ENCODE measurements around the gene TTC17.
"Not testable (repeated sequence)": the region's sequence is repeated elsewhere in the genome, so short reads cannot be mapped to it uniquely, and the experiment has no call there.

TTC17 gene

DNA sequence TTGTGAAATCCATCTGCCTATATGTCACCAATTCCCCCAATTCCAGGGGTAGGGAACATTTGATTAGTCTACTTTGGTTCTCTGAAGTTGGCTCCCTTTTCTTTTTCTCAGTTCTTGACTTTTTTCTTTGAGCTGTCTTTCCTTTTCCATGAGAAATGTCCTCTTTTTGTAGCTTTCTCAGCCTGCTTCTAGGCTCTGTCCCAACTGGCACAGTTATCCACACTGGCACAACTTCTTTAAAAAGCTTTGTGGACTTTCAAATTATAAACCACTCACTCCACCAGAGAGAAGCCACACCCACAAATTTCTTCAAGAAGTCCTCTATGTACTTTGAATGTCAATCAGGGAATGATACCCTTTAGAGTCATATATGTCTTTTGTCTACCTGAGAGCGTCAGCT lies 100.5 kb downstream of the TTC17 start:
- no peak for DNase-seq (ENCODE audit: low read depth in 4 of 4, low spot score in 1 of 4)

DNA sequence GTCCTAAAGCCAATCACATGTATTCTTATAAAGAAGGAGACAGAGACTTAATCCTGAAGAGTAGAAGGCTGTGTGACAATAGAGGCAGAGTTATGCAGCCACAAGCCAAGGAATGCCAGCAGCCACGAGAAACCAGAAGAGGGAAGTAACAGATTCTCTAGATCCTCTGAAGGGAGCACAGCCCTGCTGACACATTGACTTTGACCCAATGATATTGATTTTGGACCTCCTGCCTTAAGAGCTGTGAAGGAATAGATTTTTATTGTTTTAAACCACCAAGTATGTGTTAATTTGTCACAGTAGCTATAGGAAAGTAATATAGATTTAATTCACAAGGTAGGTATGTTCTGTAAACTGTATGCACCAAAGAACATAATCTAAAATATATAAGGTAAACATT lies 103.6 kb downstream of the TTC17 start:
- no peak for DNase-seq (ENCODE audit: low read depth in 4 of 4, low spot score in 1 of 4)

DNA sequence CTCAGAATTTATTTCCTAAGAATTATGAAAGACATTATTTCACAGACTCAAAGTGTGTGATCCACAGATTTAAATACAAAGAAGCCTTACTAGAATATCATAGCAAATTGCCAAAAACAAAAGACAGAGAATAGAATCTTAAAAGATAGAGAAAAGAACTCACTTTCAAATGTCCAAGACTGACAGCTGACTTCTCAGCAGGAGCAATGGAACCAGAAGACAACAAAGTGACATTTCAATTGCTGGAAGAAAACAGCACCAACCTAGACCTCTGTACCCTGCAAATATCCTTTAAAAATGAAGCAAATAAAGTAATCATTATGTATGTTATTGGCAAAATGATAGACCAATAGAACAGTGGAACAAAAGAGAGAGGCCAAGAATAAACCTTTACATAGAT lies 109.2 kb downstream of the TTC17 start:
- no peak for DNase-seq (ENCODE audit: low read depth in 4 of 4, low spot score in 1 of 4)

DNA sequence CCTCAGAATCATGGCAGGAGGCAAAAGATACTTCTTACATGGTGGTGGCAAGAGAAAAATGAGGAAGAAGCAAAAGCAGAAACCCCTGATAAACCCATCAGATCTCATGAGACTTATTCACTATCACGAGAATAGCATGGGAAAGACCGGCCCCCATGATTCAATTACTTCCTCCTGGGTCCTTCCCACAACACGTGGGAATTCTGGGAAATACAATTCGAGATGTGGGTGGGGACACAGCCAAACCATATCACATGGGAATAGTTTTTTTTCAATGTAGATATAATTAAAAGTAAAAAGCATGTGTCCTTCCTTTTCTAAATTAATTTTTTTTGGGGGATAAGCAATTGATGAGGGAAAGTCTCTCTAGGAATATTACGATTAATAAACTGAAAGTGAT lies 118.8 kb downstream of the TTC17 start:
- not testable (repeated sequence) for DNase-seq (ENCODE audit: low read depth in 4 of 4, low spot score in 1 of 4)

DNA sequence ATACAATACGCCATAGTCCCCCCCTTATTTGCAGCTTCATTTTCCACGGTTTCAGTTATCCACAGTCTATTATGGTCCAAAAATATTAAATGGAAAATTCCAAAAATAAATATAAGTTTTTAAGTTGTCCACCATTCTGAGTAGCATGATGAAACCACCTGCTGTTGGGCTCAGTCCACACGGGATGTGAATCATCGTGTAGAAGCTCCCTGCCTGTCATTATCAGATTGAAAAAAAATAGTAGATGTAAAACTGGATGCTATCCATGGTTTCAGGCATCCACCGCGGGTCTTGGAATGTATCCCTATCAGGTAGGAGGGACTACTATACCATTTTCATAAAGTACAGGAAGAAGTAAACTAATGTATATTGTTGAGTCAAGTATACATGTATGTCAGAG lies 127.4 kb downstream of the TTC17 start:
- DNase-seq (ENCODE audit: low read depth in 4 of 4, low spot score in 1 of 4), result no peak

DNA sequence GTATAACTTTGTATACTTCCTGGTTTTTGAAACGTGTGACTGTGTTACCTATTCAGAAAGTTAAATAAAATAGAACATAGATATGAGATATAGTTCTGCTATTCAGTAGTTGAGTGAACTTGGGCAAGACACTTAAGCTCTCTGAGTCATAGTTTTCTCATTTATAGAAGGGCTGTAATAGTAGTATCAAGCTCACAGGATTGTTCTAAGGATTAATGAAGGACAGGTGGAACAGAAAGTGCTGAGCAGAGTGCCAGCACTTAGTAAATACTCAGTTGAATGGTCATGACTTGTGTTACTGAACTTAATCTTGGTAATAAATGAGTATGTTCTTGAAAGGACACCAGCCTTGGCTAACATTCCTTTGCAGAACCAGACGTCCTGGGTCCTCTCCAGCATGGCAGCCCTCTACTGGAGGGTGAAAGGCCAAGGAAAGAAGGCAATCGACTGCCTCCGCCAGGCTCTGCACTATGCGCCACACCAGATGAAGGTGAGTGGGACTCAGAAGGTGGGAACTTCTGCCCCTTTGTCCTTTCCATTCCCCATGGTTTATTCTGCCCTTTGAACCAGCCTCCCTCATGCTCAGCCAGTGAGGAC lies 131.2 kb downstream of the TTC17 start:
- DNase-seq (ENCODE audit: low read depth in 4 of 4, low spot score in 1 of 4), result no peak

DNA sequence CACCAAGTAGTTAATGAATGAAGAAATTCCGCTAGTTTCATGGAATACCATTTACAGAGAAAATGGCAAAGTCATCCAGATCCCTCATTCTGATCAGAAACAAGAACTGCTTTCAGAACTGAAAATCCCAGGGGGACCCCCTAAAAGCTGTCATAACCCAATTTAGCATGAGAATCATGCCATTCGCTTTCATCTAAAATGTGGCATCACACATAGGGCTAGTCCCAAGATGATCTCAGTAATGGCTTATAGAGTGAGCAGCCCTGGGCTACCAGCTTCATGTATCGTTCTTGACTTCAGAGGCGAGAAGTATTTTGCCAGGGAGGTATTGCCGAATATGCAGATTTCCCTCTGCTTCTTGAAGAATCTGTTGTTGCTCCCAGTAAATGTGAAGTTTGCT lies 134.0 kb downstream of the TTC17 start:
- no peak for DNase-seq (ENCODE audit: low read depth in 4 of 4, low spot score in 1 of 4)

DNA sequence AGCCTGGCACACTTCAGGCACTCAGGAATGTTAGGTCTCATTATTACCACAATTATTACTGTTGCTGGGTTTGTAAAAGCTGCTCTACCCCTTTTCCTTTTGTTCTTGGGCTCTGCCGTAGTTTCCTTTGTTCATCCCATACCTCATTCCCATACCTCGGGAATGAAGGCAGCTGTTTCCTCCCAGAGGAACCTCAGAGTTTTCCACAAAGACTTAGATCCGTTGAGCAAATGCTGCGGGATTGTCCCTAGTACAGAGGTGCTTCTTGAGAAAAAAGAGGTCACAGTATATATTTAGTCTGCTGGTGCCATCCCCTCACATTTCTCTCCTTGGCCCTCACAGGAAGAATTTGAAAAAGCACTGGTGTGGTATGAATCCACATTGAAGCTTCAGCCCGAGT lies 134.7 kb downstream of the TTC17 start:
- no peak for DNase-seq (ENCODE audit: low read depth in 4 of 4, low spot score in 1 of 4)

DNA sequence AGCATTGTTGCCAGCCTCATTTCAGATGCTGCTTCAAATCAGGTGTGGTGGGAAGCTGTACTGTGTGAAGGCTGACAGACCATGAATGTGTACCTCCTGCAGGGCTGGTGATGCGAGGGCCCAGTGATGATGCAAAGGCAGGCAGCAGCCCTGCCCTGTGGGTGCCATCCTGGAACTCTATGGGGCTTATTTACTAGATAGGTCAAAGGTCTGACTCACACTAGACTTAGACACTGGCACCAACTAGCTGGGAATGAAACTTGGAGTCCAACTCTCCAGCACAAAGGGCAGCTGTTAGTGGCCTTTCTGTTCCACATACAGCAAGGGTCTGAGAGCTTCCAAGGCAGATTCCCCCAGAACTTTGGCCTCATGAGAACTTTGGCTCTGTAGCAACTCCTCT lies 138.4 kb downstream of the TTC17 start:
- no peak for DNase-seq (ENCODE audit: low read depth in 4 of 4, low spot score in 1 of 4)

DNA sequence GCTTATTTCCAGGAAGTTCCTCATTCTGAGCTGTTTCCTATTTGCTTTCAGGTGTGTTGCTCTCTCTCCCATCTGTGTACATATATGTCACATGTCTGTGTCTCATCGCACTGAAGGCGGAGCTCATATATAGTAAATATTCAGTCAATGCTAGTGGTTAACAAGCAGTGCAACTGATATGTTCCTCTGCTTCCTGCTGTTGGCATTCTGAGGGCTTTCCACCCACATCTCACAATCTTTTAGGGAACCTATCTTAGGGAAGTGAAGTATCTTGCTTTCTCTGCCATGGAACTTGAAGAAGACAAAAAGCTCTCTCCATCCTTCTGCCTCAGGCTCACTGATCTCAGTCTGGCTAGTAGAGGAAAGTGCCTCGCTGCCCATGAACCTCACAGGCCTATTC lies 139.8 kb downstream of the TTC17 start:
- DNase-seq (ENCODE audit: low read depth in 4 of 4, low spot score in 1 of 4), result no peak

DNA sequence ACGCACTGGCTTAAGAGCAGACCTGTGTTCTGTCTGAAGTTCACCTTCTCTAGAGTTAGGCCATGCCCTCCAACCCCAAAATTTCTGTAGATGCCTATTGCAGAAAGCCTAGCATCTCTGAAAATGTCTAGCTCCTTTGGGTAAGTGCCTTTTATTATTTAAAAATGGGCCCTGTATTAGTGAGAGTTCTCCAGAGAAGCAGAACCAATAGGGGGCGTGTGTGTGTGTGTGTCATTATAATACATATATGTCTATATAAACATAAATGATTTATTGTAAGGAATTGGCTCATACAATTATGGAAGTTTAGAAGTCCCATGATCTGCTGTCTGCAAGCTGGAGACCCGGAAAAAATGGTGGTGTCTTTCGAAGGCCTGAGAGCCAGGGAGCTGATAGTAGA lies 144.7 kb downstream of the TTC17 start:
- DNase-seq (ENCODE audit: low read depth in 4 of 4, low spot score in 1 of 4), result no peak

DNA sequence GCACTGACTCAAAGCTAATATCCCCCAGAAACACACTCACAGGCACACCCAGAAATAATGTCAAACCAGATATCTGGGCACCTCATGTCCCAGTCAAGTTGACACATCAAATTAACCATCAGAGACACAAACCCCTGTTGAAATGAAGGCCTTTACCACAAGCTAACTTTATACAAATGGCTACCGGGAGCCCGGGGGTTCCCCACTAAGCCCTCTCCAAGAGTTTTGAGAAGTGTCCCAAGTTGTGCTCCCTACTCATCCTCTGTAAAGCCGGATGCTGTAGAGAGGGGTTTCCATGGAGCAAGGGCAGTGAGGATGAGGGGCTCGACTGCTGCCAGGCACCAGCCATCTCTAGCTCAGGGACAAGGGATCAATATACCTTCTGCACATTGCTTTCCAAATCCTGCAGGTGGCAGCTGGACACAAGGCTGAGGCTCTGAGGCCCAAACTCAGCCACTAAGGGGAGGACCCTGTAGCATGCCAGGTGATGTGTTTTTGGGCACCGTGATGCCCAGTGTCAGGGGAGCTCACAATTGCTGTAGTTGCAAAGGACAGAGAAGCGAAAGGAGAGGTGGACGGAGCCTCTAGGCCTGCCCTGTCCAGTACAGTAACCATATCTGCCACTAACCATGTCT lies 145.7 kb downstream of the TTC17 start:
- no peak for DNase-seq (ENCODE audit: low read depth in 4 of 4, low spot score in 1 of 4)

DNA sequence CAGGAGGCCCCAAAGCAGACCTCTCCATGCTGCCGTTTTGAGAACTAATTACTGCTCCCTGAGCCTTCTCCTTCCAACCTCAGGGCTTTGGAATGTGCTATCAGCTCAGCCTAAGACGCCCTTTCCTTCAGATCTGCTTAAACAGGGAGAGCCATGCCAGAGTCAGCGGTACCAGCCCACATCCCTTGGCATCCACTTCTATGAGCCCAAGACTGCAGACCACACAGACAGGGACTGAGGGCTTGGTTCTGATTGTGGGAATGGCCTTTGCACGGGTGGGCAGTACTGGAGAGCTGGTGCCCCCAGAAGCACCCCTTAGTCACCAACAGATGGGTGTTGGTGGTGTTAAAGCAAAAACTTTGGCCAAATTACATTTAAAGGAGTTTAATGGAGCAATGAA lies 146.5 kb downstream of the TTC17 start:
- no peak for DNase-seq (ENCODE audit: low read depth in 4 of 4, low spot score in 1 of 4)

DNA sequence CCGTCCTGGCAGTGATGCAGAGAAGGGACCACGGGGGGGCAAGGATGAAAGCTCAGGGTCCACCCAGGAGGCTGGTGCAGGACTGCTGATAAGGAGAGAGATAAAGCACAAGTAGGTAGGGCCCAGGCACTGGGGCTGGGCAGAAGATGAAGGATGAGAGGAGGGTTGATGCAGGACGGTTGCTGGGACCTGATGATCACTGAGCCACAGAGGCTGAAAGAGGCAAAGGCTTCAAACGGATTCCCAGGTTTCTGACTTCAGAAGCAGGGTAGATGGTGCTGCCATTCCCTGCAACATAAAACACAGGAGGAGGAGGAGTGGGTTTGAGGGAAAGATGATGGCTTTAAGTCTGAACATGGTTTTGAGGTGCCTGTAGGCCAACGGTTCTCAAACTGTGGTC lies 148.5 kb downstream of the TTC17 start:
- no peak for DNase-seq (ENCODE audit: low read depth in 4 of 4, low spot score in 1 of 4)

DNA sequence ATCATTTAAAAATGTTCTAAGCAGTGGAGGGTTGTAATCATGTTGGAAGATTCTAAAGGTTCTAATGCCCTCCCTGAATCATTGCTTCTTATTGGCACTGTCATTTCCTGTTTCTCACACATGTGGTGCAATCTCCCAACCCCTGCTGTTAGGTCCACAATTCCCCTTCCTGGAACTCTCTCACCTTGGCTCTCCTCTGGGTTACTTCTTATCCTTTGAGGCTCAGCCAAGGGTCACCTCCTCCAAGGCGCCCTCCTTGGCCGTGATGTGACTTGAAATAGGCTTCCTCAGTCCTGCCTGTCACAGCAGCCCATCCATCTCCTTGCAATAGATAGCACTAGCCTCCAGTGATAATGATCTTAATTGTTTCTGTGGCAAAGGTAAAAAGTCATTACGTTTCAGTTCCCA lies 149.8 kb downstream of the TTC17 start:
- DNase-seq (ENCODE audit: low read depth in 4 of 4, low spot score in 1 of 4), result no peak

DNA sequence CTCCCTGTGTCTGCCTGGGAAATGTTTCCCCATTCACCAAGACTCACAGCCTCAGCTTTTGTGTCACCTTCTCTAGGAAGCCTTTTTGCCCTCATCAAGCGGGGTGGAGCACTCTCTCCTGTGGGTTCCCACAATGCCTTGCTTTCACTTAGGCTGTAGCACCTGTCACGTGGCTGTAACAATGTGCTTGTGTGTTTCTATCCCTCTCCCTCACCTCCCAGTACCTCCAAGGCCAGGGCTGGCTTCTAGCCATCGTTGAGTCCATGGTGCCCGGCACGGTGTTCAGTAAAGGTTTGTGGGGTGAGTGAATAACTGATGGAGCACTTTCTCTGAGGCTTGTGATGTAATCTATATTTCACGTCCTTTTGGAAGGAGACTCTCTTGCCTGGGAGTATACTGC lies 153.2 kb downstream of the TTC17 start:
- DNase-seq (ENCODE audit: low read depth in 4 of 4, low spot score in 1 of 4), result no peak

DNA sequence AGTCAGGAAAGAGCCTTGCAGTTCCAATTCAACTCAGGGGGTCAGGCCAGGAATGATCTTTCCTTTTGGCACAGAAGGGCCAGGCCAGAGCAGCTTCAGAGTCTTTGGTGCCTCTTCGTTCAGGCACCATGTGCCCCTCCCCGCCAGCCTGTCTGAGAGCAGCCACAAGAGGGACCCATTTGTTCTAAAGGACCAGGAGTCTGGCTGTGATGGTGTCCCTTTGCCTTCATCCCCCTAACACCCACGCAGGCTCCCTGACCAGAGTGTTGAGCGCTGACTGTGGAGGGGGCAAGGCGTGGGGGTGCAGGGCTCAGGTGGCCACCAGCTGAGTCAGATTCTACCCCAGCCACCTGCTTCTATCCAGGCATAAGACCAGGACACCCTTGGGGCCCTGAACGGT lies 156.4 kb downstream of the TTC17 start:
- DNase-seq (ENCODE audit: low read depth in 4 of 4, low spot score in 1 of 4), result no peak

DNA sequence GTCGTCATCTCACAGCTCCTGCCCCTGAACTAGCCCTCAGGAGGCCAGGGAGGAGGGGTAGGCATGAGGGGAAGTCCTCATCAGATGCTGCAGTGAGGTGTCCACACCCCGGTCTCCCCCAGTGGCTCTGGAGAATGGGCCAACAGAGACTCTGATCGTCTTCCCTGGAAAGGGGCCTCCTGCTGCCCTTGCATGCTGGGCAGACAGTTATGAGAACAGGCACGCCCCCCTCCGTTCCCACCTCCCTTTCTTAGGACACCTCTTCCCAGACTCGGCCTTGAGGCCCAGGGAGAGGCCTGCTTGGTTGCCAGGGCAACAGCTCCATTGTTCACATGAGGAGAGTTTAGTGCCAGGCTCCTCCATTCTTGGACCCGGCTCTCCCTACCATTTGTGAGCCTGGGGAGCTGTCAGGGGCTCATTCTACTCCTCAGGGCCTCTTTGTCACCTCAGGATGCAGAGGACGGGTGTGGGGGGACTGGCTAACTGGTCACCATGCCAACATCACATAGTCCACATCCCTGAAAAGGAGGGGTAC lies 157.7 kb downstream of the TTC17 start:
- no peak for DNase-seq (ENCODE audit: low read depth in 4 of 4, low spot score in 1 of 4)

DNA sequence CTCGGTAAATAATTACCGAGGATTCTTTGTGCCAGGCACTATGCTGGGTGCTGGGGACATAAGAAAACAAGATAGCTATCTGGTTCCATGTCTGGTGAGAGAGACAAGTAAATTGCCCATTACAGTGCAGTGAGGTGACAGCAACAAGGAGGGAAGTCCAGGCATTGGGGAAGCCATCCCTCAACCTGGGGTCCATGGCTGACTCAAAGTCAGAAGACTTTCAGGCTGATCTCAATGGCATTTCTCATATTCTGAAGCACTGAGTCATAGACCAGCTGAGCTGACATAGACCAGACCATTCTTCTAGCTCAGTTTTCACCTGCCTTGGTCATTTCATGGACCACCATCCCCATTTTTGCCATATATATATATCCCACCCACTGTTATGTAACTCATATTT lies 158.8 kb downstream of the TTC17 start:
- DNase-seq (ENCODE audit: low read depth in 4 of 4, low spot score in 1 of 4), result no peak

DNA sequence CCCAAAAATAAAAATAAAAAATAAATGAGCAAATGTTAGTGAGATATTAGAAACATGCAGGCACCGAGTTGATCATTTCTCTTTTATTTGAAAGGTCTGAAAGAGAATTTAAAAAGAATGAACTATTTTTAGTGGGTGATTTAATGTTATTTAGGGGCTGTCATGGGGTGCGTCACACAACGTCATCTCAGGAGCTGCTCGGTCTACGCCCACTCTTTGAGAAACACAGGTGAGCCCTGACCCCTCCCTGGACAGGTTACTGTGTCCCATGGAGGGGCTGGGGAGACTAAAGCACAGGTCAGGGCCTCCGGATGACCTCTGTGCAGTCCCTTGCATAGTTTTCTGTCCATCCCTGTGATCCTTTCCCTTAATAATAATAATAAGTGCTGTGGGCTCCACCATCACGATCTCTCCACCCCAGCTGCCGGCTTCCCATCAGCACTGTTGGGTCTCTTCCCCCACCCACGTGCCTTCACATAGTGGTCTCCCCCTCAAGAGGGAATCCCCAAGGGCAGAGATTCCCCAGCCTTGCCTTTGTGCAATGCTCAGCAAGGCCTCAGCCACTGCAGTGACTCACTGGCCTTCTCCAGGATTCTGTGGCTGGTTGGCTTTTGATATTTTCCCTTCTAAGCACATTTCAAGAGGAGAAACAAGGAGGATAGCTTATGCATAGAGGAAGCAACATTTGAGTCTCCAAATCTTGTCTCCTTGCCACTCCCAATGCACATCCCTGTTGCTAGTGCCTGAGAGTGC lies 159.9 kb downstream of the TTC17 start:
- no peak for DNase-seq (ENCODE audit: low read depth in 4 of 4, low spot score in 1 of 4)

DNA sequence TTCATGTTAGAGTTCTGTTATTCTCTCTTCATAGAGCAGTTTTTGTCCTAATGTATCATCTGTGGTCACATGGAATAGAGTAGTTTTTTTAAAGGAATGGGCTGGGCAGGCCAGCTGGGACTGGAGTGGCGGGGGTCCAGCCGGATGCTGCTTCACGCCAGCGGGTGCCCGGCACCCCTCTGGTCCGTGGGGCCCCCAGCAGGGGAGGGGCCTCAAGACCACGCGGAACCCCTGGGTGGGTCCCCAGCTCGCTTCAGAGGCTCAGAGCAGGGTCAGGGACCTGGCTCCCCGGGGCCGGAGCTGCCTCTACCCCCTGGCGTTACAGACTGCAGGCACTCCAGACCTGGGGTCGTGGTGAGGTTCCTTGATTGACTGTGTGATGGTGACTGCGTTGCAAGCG lies 162.8 kb downstream of the TTC17 start:
- no peak for DNase-seq (ENCODE audit: low read depth in 4 of 4, low spot score in 1 of 4)

DNA sequence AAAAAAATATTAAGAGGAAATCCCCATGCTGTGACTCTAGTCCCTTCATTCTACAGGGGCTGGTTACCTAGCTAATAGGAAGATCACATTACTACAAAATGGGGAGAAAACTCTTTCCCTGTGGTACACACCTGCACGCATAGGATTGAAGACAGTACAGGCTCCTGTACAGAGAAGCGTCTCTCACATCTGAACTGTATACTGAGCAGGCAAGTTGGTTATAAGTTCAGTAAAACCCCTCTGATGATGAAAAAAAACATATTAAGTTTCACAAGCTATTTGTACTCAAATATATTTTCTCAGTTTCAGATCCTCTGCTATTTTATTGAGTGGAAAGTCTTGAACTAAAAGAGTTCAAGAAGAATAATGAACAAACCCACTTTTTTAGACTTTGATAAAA lies 164.9 kb downstream of the TTC17 start:
- DNase-seq (ENCODE audit: low read depth in 4 of 4, low spot score in 1 of 4), result no peak

DNA sequence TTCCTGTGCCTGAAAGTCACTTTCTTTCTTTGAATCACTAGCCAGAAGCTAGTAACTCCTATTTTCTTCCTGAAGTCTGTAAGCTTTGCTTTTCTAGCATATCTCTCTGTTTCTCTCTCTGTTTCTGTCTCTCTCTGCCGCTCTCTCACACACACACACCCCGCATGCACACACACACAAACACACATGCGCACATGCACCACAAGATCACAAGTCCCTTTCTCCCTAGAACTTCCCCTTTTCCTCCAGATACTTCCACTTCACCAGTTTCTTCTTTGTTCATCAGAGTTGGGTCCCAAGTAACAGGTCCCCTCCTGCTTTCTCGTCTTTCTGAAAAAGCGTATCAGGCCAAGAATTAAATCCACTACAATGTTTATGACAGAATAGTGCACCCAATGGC lies 173.3 kb downstream of the TTC17 start:
- no peak for DNase-seq (ENCODE audit: low read depth in 4 of 4, low spot score in 1 of 4)

Data from stimulated activated CD4-positive, alpha-beta T cell treated with anti-CD3 and anti-CD28 coated beads, Interleukin-1b, Interleukin-23, amount 100 ng/mL, for 24 hours (primary cell).